ENCODE results near the gene TCL1A. TPM values are rescaled to one million over a fixed set of nuclear protein-coding genes. Genes with fewer than 3 reads are reported as not detected.

TCL1A gene
- total RNA-seq, 1 donor from 2014 or later, result not detected

GRCh38 chr14:95756751-95757150 is 42.8 kb upstream of the TCL1A start:
- no peak for DNase-seq (ENCODE audit: low spot score in 2 of 2, unreplicated experiment in 2 of 2)
- H3K36me3 Mint-ChIP-seq, result no peaks in the 10 kb centered on the region
- no peak overlapping the region for H3K4me3 Mint-ChIP-seq
- no peaks in the 10 kb centered on the region for H3K9me3 Mint-ChIP-seq
- H3K27ac Mint-ChIP-seq, result no peak overlapping the region
- no peak for TF ChIP-seq CTCF (IDR thresholded peaks at IDR 0.05; ENCODE audit: unreplicated experiment)
- no peaks in the 10 kb centered on the region for H3K4me1 Mint-ChIP-seq
- H3K27me3 Mint-ChIP-seq (ENCODE audit: low read depth), result peaks cover 69% of the 10 kb centered on the region

GRCh38 chr14:95756127-95756526 is 42.2 kb upstream of the TCL1A start:
- Mint-ChIP-seq H3K9me3 (no peaks in the 10 kb centered on the region), H3K27me3 (ENCODE audit: low read depth) (peaks cover 63% of the 10 kb centered on the region), H3K27ac (no peak overlapping the region), H3K4me3 (no peak overlapping the region), H3K4me1 (no peaks in the 10 kb centered on the region), H3K36me3 (no peaks in the 10 kb centered on the region)
- no peak for DNase-seq (ENCODE audit: low spot score in 2 of 2, unreplicated experiment in 2 of 2)
- no peak for TF ChIP-seq CTCF (IDR thresholded peaks at IDR 0.05; ENCODE audit: unreplicated experiment)

- H3K27ac Mint-ChIP-seq, result peak overlapping the region; percentile 68
- no peak for DNase-seq (ENCODE audit: low spot score in 2 of 2, unreplicated experiment in 2 of 2)
- no peak overlapping the region for H3K4me3 Mint-ChIP-seq
- H3K9me3 Mint-ChIP-seq, result peaks cover 4% of the 10 kb centered on the region
- no peak for TF ChIP-seq CTCF (IDR thresholded peaks at IDR 0.05; ENCODE audit: unreplicated experiment)
- peaks cover 17% of the 10 kb centered on the region for H3K4me1 Mint-ChIP-seq
- no peaks in the 10 kb centered on the region for H3K36me3 Mint-ChIP-seq
- H3K27me3 Mint-ChIP-seq (ENCODE audit: low read depth), result peaks cover 5% of the 10 kb centered on the region
Measured at GRCh38 chr14:95741781-95742180, 27.9 kb upstream of the TCL1A start.

GRCh38 chr14:95741038-95741490 is 27.1 kb upstream of the TCL1A start:
- Mint-ChIP-seq H3K27ac (peak overlapping the region; percentile 79), H3K36me3 (no peaks in the 10 kb centered on the region), H3K4me1 (peaks cover 17% of the 10 kb centered on the region), H3K4me3 (no peak overlapping the region), H3K27me3 (ENCODE audit: low read depth) (peaks cover 10% of the 10 kb centered on the region), H3K9me3 (peaks cover 4% of the 10 kb centered on the region)
- DNase-seq (ENCODE audit: low spot score in 2 of 2, unreplicated experiment in 2 of 2), result peak; percentile 36 to 64
- TF ChIP-seq CTCF (IDR thresholded peaks at IDR 0.05; ENCODE audit: unreplicated experiment), result no peak

GRCh38 chr14:95739356-95739755 is 25.4 kb upstream of the TCL1A start:
- Mint-ChIP-seq H3K27ac (no peak overlapping the region), H3K4me1 (peaks cover 17% of the 10 kb centered on the region), H3K27me3 (ENCODE audit: low read depth) (peaks cover 16% of the 10 kb centered on the region), H3K9me3 (peaks cover 4% of the 10 kb centered on the region), H3K4me3 (no peak overlapping the region), H3K36me3 (no peaks in the 10 kb centered on the region)
- no peak for TF ChIP-seq CTCF (IDR thresholded peaks at IDR 0.05; ENCODE audit: unreplicated experiment)
- DNase-seq (ENCODE audit: low spot score in 2 of 2, unreplicated experiment in 2 of 2), result no peak

GRCh38 chr14:95733212-95733611 is 19.3 kb upstream of the TCL1A start:
- Mint-ChIP-seq H3K27me3 (ENCODE audit: low read depth) (peaks cover 37% of the 10 kb centered on the region), H3K4me1 (peaks cover 6% of the 10 kb centered on the region), H3K36me3 (no peaks in the 10 kb centered on the region), H3K27ac (no peak overlapping the region), H3K9me3 (no peaks in the 10 kb centered on the region), H3K4me3 (no peak overlapping the region)
- TF ChIP-seq CTCF (IDR thresholded peaks at IDR 0.05; ENCODE audit: unreplicated experiment), result no peak
- no peak for DNase-seq (ENCODE audit: low spot score in 2 of 2, unreplicated experiment in 2 of 2)

All from mesothelial cell of epicardium (in vitro differentiated cells).